Body of pancreas (tissue), 4 donors: Measurements from ENCODE around the gene SERPINA4. TPM values are rescaled to one million over a fixed set of nuclear protein-coding genes. Genes with fewer than 3 reads are reported as not detected.

Source experiments
- ATAC-seq: fragments of 150-250 bp; one replicate; pipeline ENCODE4 v1.9.1; 2016
- DNase-seq, 4 donors: peaks; one replicate each; pipeline ENCODE4 v3.0.0-alpha.2; 2019
- H3K27ac ChIP-seq, 4 donors: fragments of 200-600 bp; sonication (generic); 1 replicate in 3 of 4; 2 replicates in 1 of 4; pipeline versions ENCODE4 v1.5.1 to v1.6.1; 2016 to 2019; ENCODE audit warnings: mild to moderate bottlenecking in 1 of 4, mixed read lengths in 1 of 4, moderate library complexity in 1 of 4
- H3K27me3 ChIP-seq, 2 donors: fragments of 200-600 bp; sonication (generic); one replicate each; pipeline ENCODE4 v1.6.0; 2016; ENCODE audit warnings: mild to moderate bottlenecking in 1 of 2
- H3K36me3 ChIP-seq, 2 donors: fragments of 200-600 bp; sonication (generic); replicated peaks in 1 of 2; 2 replicates each; pipeline ENCODE4 v1.5.1; 2016; ENCODE audit warnings: low read depth in 2 of 2; ENCODE audit not compliant: insufficient read depth in 1 of 2
- H3K4me1 ChIP-seq: fragments of 200-600 bp; sonication (generic); one replicate; pipeline ENCODE4 v1.6.0; 2016
- H3K4me3 ChIP-seq, 2 donors: fragments of 200-600 bp; sonication (generic); 1 replicate in 1 of 2; 2 replicates in 1 of 2; pipeline ENCODE4 v1.5.1; 2016 to 2019
- H3K9me3 ChIP-seq, 3 donors: fragments of 200-600 bp; sonication (generic); 1 replicate in 2 of 3; 2 replicates in 1 of 3; pipeline ENCODE4 v1.5.1; 2016
- CTCF ChIP-seq, 7 experiments: fragments of 450-650 bp in 4 of 7; fragments of 200-600 bp in 3 of 7; sonication (generic) in 3 of 7; IDR thresholded peaks; one replicate each; pipeline ENCODE4 v1.5.1; 2016 to 2019; ENCODE audit warnings: antibody characterized with exemption in 7 of 7
- POLR2A ChIP-seq, 3 donors: fragments of 450-650 bp; IDR thresholded peaks; one replicate each; pipeline ENCODE4 v1.6.1; 2016; ENCODE audit warnings: antibody characterized with exemption in 3 of 3, mild to moderate bottlenecking in 2 of 3
- WGBS, 2 donors: methylation state at CpG; one replicate each; pipeline ENCODE4 v1.1.5; 2017; 5-methylcytosine and 5-hydroxymethylcytosine counted together
- intact Hi-C: fragments of 100-400 bp; cut with DNase I; formaldehyde crosslinking; loops from one replicate; pipeline ENCODE4 v1.15.1; 2023
- total RNA-seq, 2 donors: library from RNA; depleted of rRNA; stranded (reverse); fragments of >200 nt; gene quantifications; one replicate each; pipeline ENCODE4 v1.1.0, GENCODE V29; 2016

Gene SERPINA4
- total RNA-seq, 2 donors from 2014 or later, result 42.8 to 57.6 TPM

- ATAC-seq (no peak), DNase-seq (peak in 1 of 4 donors; percentile 8)
- no peak overlapping the region for H3K27ac ChIP-seq
- WGBS, 2 donors, result 91 to 92% methylated on average over 6 to 9 of the region's 9 CpGs
- intact Hi-C loops, result loop anchor here (10.0 kb wide), 1 partner anchor 47 kb away; the partner anchor contains the start of gene SERPINA3
- H3K36me3 ChIP-seq, result peaks cover 4 to 7% of the 10 kb centered on the region in 2 donors
- no peaks in the 10 kb centered on the region for H3K9me3 ChIP-seq
- TF ChIP-seq POLR2A (IDR thresholded peaks at IDR 0.05) (no peak), CTCF (IDR thresholded peaks at IDR 0.05) (no peak)
- no peak overlapping the region for H3K4me3 ChIP-seq
- H3K4me1 ChIP-seq, result peaks cover 50% of the 10 kb centered on the region
- no peaks in the 10 kb centered on the region for H3K27me3 ChIP-seq
Observed at GRCh38 chr14:94568186-94568585, 6.9 kb downstream of the SERPINA4 start.

- intact Hi-C loops, result loop anchor here (10.0 kb wide), 1 partner anchor 45 kb away; the partner anchor contains the start of gene SERPINA3
- no peak for TF ChIP-seq POLR2A (IDR thresholded peaks at IDR 0.05)
- no peak for TF ChIP-seq CTCF (IDR thresholded peaks at IDR 0.05)
- ATAC-seq (no peak), DNase-seq (peak in 1 of 4 donors; percentile 13)
- peaks cover 4 to 7% of the 10 kb centered on the region in 2 donors for H3K36me3 ChIP-seq
- no peak overlapping the region for H3K4me3 ChIP-seq
- no peak overlapping the region for H3K27ac ChIP-seq
- H3K9me3 ChIP-seq, result no peaks in the 10 kb centered on the region
- WGBS, 2 donors, result 91 to 94% methylated on average over 18 to 20 of the region's 20 CpGs
- no peaks in the 10 kb centered on the region for H3K27me3 ChIP-seq
- H3K4me1 ChIP-seq, result peaks cover 50% of the 10 kb centered on the region
Observed at GRCh38 chr14:94569381-94570001, 8.2 kb downstream of the SERPINA4 start.

GRCh38 chr14:94570002-94570400 is 8.8 kb downstream of the SERPINA4 start:
- intact Hi-C loops, result no loop called here
- H3K4me3 ChIP-seq, result no peak overlapping the region
- no peak for ATAC-seq

GRCh38 chr14:94570440-94570839 is 9.2 kb downstream of the SERPINA4 start:
- intact Hi-C loops, result no loop called here
- DNase-seq (peak in 1 of 4 donors; percentile 7), ATAC-seq (no peak)
- Histone ChIP-seq H3K27ac (no peak overlapping the region), H3K4me3 (no peak overlapping the region), H3K36me3 (peaks cover 4 to 7% of the 10 kb centered on the region in 2 donors), H3K4me1 (peaks cover 50% of the 10 kb centered on the region), H3K9me3 (no peaks in the 10 kb centered on the region), H3K27me3 (no peaks in the 10 kb centered on the region)
- WGBS, 2 donors, result 83 to 95% methylated on average over 8 to 9 of the region's 9 CpGs
- no peak for TF ChIP-seq POLR2A (IDR thresholded peaks at IDR 0.05)
- no peak for TF ChIP-seq CTCF (IDR thresholded peaks at IDR 0.05)

More at GRCh38 chr14:94570002-94570400, 8.8 kb downstream of the SERPINA4 start:
- no peak for DNase-seq
- peaks cover 4 to 7% of the 10 kb centered on the region in 2 donors for H3K36me3 ChIP-seq
- H3K9me3 ChIP-seq, result no peaks in the 10 kb centered on the region
- H3K27ac ChIP-seq, result no peak overlapping the region
- TF ChIP-seq CTCF (IDR thresholded peaks at IDR 0.05) (no peak), POLR2A (IDR thresholded peaks at IDR 0.05) (no peak)
- H3K4me1 ChIP-seq, result peaks cover 50% of the 10 kb centered on the region
- H3K27me3 ChIP-seq, result no peaks in the 10 kb centered on the region
- WGBS, 2 donors, result 96% methylated on average over 6 of the region's 6 CpGs; no CpG with 5 or more reads in 1 of the 2 donors

GRCh38 chr14:94571395-94571794 is 10.2 kb downstream of the SERPINA4 start:
- ATAC-seq (no peak), DNase-seq (peak in 2 of 4 donors; percentile 30 to 36)
- peak overlapping the region; percentile 44 to 75 (median 66) for H3K27ac ChIP-seq
- no peak overlapping the region for H3K4me3 ChIP-seq
- H3K4me1 ChIP-seq, result peaks cover 59% of the 10 kb centered on the region
- intact Hi-C loops, result no loop called here
- 57 to 60% methylated on average over 6 to 7 of the region's 7 CpGs for WGBS, 2 donors
- no peak for TF ChIP-seq POLR2A (IDR thresholded peaks at IDR 0.05)
- TF ChIP-seq CTCF (IDR thresholded peaks at IDR 0.05), result no peak
- H3K9me3 ChIP-seq, result no peaks in the 10 kb centered on the region
- peaks cover 4 to 5% of the 10 kb centered on the region in 2 donors for H3K36me3 ChIP-seq
- no peaks in the 10 kb centered on the region for H3K27me3 ChIP-seq
